ENCODE results near the gene PTPRK.

The PTPRK gene

DNA sequence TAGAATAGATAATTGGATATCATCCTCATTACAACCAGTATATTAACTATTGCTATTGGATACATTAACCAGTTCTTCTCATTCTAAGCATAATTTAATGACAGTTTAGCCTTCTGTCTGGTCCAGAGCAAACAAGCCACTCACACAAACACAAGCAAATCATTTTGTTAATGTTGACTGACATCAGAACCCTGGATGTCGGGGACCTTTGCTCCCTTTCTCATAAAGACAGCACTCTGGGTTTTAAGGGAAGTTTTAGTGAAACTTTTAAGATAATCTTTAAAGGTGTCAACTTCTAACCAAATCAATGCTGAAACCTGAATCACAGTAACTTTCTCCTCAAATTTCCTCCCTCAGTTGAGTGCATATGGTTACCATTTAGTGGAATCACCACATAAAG is 113.9 kb downstream of the PTPRK start:
- Histone ChIP-seq H3K27ac (ENCODE audit: low read depth, low read length) (no peak overlapping the region), H3K9me3 (ENCODE audit: control insufficient read depth in 5 of 5, low read length in 5 of 5) (no peaks in the 10 kb centered on the region), H3K27me3 (ENCODE audit: control insufficient read depth in 5 of 5, insufficient read depth in 4 of 5, low read length in 5 of 5) (no peaks in the 10 kb centered on the region), H3K9ac (ENCODE audit: low read length in 5 of 5) (no peak overlapping the region), H3K4me1 (ENCODE audit: control insufficient read depth in 5 of 5, insufficient read depth in 5 of 5, low read length in 5 of 5) (no peaks in the 10 kb centered on the region), H3K4me3 (ENCODE audit: low read depth in 1 of 5, low read length in 5 of 5) (no peak overlapping the region), H3K36me3 (ENCODE audit: control insufficient read depth in 5 of 5, insufficient read depth in 5 of 5, low read length in 5 of 5) (no peaks in the 10 kb centered on the region)

DNA sequence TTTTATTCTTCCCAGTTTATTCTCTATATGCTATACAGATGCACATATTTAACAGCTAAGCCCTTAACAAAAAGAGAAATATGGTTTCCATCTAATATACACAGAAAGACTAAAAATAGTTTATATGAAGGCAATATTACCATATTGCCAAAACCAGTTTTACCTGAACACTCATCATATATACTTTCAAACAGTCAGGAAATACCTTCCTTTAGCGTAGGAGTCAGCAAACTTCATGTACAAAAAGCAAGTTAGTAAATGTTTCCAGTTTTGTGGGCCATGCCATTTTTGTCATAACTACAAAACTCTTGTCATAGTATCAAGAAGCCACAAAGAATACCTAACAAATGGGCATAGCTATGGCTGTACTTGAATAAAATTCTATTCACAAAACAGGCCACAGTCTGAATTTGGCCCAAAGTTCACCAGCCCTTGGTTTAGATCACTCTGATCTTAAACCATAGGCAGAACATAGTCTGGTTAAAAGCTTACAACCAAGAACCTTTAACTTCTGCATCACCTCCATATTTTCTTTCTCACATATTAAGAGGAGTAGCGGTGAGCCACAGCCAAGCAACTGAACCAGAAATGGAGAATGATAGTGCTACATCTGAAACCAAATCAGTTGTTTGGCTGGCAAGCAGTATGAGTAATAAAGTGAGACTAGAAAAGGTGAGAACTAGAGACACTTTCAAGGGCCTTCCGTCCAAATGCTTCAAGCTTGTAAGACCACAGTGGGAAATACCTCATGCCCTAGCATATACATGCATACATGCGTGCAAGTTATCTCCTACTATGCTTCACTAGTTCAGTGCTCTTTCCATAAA is 116.6 kb downstream of the PTPRK start:
- Histone ChIP-seq H3K9ac (ENCODE audit: low read length in 5 of 5) (no peak overlapping the region), H3K36me3 (ENCODE audit: control insufficient read depth in 5 of 5, insufficient read depth in 5 of 5, low read length in 5 of 5) (no peaks in the 10 kb centered on the region), H3K27ac (ENCODE audit: low read depth, low read length) (no peak overlapping the region), H3K27me3 (ENCODE audit: control insufficient read depth in 5 of 5, insufficient read depth in 4 of 5, low read length in 5 of 5) (no peaks in the 10 kb centered on the region), H3K4me1 (ENCODE audit: control insufficient read depth in 5 of 5, insufficient read depth in 5 of 5, low read length in 5 of 5) (no peaks in the 10 kb centered on the region), H3K9me3 (ENCODE audit: control insufficient read depth in 5 of 5, low read length in 5 of 5) (no peaks in the 10 kb centered on the region), H3K4me3 (ENCODE audit: low read depth in 1 of 5, low read length in 5 of 5) (no peak overlapping the region)

GRCh38 chr6:128400875-128401274 is 119.5 kb downstream of the PTPRK start:
- H3K36me3 ChIP-seq (ENCODE audit: control insufficient read depth in 5 of 5, insufficient read depth in 5 of 5, low read length in 5 of 5): no peaks in the 10 kb centered on the region
- H3K9ac ChIP-seq (ENCODE audit: low read length in 5 of 5): no peak overlapping the region
- H3K27me3 ChIP-seq (ENCODE audit: control insufficient read depth in 5 of 5, insufficient read depth in 4 of 5, low read length in 5 of 5): no peaks in the 10 kb centered on the region
- H3K4me3 ChIP-seq (ENCODE audit: low read depth in 1 of 5, low read length in 5 of 5): no peak overlapping the region
- H3K9me3 ChIP-seq (ENCODE audit: control insufficient read depth in 5 of 5, low read length in 5 of 5): no peaks in the 10 kb centered on the region
- no peak overlapping the region for H3K27ac ChIP-seq (ENCODE audit: low read depth, low read length)
- no peaks in the 10 kb centered on the region for H3K4me1 ChIP-seq (ENCODE audit: control insufficient read depth in 5 of 5, insufficient read depth in 5 of 5, low read length in 5 of 5)

DNA sequence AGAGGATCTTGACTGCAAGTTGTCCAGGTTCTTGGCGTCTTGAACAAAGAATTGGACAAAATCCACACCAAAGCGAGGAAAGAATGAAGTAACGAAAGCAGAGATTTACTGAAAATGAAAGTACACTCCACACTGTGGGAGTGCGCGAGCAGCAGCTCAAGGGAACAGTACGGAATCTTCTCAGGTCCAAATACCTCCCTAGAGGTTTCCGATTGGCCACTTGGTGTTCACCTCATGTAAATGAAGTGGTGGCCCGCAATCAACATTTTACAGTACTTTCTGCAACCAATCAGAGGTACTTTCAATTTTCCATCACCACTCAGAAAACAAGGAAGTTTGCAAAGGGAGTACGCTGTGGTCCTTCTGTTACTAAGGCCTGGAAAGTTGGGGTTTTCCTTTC is 122.4 kb downstream of the PTPRK start:
- H3K9ac ChIP-seq (ENCODE audit: low read length in 5 of 5): no peak overlapping the region
- no peaks in the 10 kb centered on the region for H3K9me3 ChIP-seq (ENCODE audit: control insufficient read depth in 5 of 5, low read length in 5 of 5)
- no peaks in the 10 kb centered on the region for H3K36me3 ChIP-seq (ENCODE audit: control insufficient read depth in 5 of 5, insufficient read depth in 5 of 5, low read length in 5 of 5)
- no peak overlapping the region for H3K27ac ChIP-seq (ENCODE audit: low read depth, low read length)
- no peaks in the 10 kb centered on the region for H3K27me3 ChIP-seq (ENCODE audit: control insufficient read depth in 5 of 5, insufficient read depth in 4 of 5, low read length in 5 of 5)
- no peak overlapping the region for H3K4me3 ChIP-seq (ENCODE audit: low read depth in 1 of 5, low read length in 5 of 5)
- no peaks in the 10 kb centered on the region for H3K4me1 ChIP-seq (ENCODE audit: control insufficient read depth in 5 of 5, insufficient read depth in 5 of 5, low read length in 5 of 5)

- no peak overlapping the region for H3K27ac ChIP-seq (ENCODE audit: low read depth, low read length)
- no peak overlapping the region for H3K4me3 ChIP-seq (ENCODE audit: low read depth in 1 of 5, low read length in 5 of 5)
- H3K9ac ChIP-seq (ENCODE audit: low read length in 5 of 5): no peak overlapping the region
- no peaks in the 10 kb centered on the region for H3K27me3 ChIP-seq (ENCODE audit: control insufficient read depth in 5 of 5, insufficient read depth in 4 of 5, low read length in 5 of 5)
- H3K36me3 ChIP-seq (ENCODE audit: control insufficient read depth in 5 of 5, insufficient read depth in 5 of 5, low read length in 5 of 5): no peaks in the 10 kb centered on the region
- no peaks in the 10 kb centered on the region for H3K4me1 ChIP-seq (ENCODE audit: control insufficient read depth in 5 of 5, insufficient read depth in 5 of 5, low read length in 5 of 5)
- no peaks in the 10 kb centered on the region for H3K9me3 ChIP-seq (ENCODE audit: control insufficient read depth in 5 of 5, low read length in 5 of 5)
Measured at GRCh38 chr6:128395596-128395995, 124.8 kb downstream of the PTPRK start.

GRCh38 chr6:128395188-128395587 is 125.2 kb downstream of the PTPRK start:
- H3K27ac ChIP-seq (ENCODE audit: low read depth, low read length): no peak overlapping the region
- no peaks in the 10 kb centered on the region for H3K27me3 ChIP-seq (ENCODE audit: control insufficient read depth in 5 of 5, insufficient read depth in 4 of 5, low read length in 5 of 5)
- no peaks in the 10 kb centered on the region for H3K36me3 ChIP-seq (ENCODE audit: control insufficient read depth in 5 of 5, insufficient read depth in 5 of 5, low read length in 5 of 5)
- H3K4me3 ChIP-seq (ENCODE audit: low read depth in 1 of 5, low read length in 5 of 5): no peak overlapping the region
- H3K9ac ChIP-seq (ENCODE audit: low read length in 5 of 5): no peak overlapping the region
- H3K9me3 ChIP-seq (ENCODE audit: control insufficient read depth in 5 of 5, low read length in 5 of 5): no peaks in the 10 kb centered on the region
- peaks cover 0 to 4% (median 0%) of the 10 kb centered on the region in 5 donors for H3K4me1 ChIP-seq (ENCODE audit: control insufficient read depth in 5 of 5, insufficient read depth in 5 of 5, low read length in 5 of 5)

DNA sequence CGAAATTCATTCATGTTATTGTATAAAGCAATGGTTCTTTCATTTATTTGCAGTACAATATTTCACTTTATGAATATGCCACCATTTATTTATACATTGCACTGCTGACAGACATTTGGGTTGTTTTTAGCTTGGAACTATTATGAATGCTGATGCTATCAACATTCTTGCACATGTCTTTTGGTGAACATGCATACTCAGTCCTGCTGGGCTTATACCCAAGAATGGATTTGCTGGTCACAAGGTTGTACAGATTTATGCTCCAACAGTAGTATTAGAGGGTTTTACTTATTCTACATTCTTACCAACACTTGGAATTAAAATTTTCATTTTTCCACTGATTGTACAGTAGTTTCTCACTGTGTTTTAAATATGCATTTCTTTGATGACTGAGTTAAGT is 126.2 kb downstream of the PTPRK start:
- H3K9me3 ChIP-seq (ENCODE audit: control insufficient read depth in 5 of 5, low read length in 5 of 5): no peaks in the 10 kb centered on the region
- no peak overlapping the region for H3K9ac ChIP-seq (ENCODE audit: low read length in 5 of 5)
- H3K27me3 ChIP-seq (ENCODE audit: control insufficient read depth in 5 of 5, insufficient read depth in 4 of 5, low read length in 5 of 5): no peaks in the 10 kb centered on the region
- H3K27ac ChIP-seq (ENCODE audit: low read depth, low read length): no peak overlapping the region
- H3K4me3 ChIP-seq (ENCODE audit: low read depth in 1 of 5, low read length in 5 of 5): no peak overlapping the region
- peaks cover 0 to 7% (median 0%) of the 10 kb centered on the region in 5 donors for H3K4me1 ChIP-seq (ENCODE audit: control insufficient read depth in 5 of 5, insufficient read depth in 5 of 5, low read length in 5 of 5)
- H3K36me3 ChIP-seq (ENCODE audit: control insufficient read depth in 5 of 5, insufficient read depth in 5 of 5, low read length in 5 of 5): no peaks in the 10 kb centered on the region

DNA sequence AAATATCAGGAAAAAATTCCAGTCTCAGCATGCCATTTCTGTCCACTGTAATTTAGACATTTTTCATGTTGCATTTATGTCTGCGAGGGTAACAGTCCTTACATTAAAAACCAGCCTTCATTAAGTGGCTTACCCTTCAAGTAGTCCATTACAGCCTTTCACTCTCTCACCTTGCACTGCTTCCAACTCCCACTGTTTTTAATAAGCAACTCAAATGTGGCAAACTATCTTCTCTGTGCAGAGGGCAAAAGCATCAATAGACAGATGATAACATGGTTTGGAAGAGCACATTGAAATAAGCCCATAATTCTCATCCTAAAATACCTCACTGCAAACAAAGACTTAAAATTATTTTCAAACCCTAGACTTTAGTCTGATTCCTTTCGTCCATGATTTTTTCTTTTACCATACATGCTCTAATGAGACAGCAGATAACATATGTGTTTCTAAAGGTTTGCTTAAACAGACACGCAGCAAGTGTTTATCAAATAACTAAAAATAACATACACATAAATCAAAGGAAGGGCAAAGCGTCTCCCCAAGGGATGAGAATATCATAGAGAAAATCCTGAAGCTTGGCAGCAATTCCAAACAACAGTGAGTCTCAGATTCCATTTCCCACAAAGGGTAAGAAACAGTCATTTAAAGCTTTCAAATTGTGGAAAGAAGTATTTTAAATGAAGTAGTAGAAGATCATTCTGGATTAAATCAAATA is 130.4 kb downstream of the PTPRK start:
- no peaks in the 10 kb centered on the region for H3K9me3 ChIP-seq (ENCODE audit: control insufficient read depth in 5 of 5, low read length in 5 of 5)
- H3K27ac ChIP-seq (ENCODE audit: low read depth, low read length): no peak overlapping the region
- no peaks in the 10 kb centered on the region for H3K27me3 ChIP-seq (ENCODE audit: control insufficient read depth in 5 of 5, insufficient read depth in 4 of 5, low read length in 5 of 5)
- peaks cover 0 to 7% (median 0%) of the 10 kb centered on the region in 5 donors for H3K4me1 ChIP-seq (ENCODE audit: control insufficient read depth in 5 of 5, insufficient read depth in 5 of 5, low read length in 5 of 5)
- no peak overlapping the region for H3K9ac ChIP-seq (ENCODE audit: low read length in 5 of 5)
- no peak overlapping the region for H3K4me3 ChIP-seq (ENCODE audit: low read depth in 1 of 5, low read length in 5 of 5)
- no peaks in the 10 kb centered on the region for H3K36me3 ChIP-seq (ENCODE audit: control insufficient read depth in 5 of 5, insufficient read depth in 5 of 5, low read length in 5 of 5)

GRCh38 chr6:128388380-128388779 is 132.0 kb downstream of the PTPRK start:
- H3K36me3 ChIP-seq (ENCODE audit: control insufficient read depth in 5 of 5, insufficient read depth in 5 of 5, low read length in 5 of 5): no peaks in the 10 kb centered on the region
- peaks cover 0 to 7% (median 0%) of the 10 kb centered on the region in 5 donors for H3K4me1 ChIP-seq (ENCODE audit: control insufficient read depth in 5 of 5, insufficient read depth in 5 of 5, low read length in 5 of 5)
- no peak overlapping the region for H3K4me3 ChIP-seq (ENCODE audit: low read depth in 1 of 5, low read length in 5 of 5)
- H3K27ac ChIP-seq (ENCODE audit: low read depth, low read length): no peak overlapping the region
- H3K9me3 ChIP-seq (ENCODE audit: control insufficient read depth in 5 of 5, low read length in 5 of 5): no peaks in the 10 kb centered on the region
- H3K27me3 ChIP-seq (ENCODE audit: control insufficient read depth in 5 of 5, insufficient read depth in 4 of 5, low read length in 5 of 5): no peaks in the 10 kb centered on the region
- no peak overlapping the region for H3K9ac ChIP-seq (ENCODE audit: low read length in 5 of 5)

- Histone ChIP-seq H3K4me3 (ENCODE audit: low read depth in 1 of 5, low read length in 5 of 5) (no peak overlapping the region), H3K9me3 (ENCODE audit: control insufficient read depth in 5 of 5, low read length in 5 of 5) (peaks cover 0 to 5% (median 0%) of the 10 kb centered on the region in 5 donors), H3K27me3 (ENCODE audit: control insufficient read depth in 5 of 5, insufficient read depth in 4 of 5, low read length in 5 of 5) (no peaks in the 10 kb centered on the region), H3K27ac (ENCODE audit: low read depth, low read length) (no peak overlapping the region), H3K4me1 (ENCODE audit: control insufficient read depth in 5 of 5, insufficient read depth in 5 of 5, low read length in 5 of 5) (peaks cover 0 to 6% (median 0%) of the 10 kb centered on the region in 5 donors), H3K36me3 (ENCODE audit: control insufficient read depth in 5 of 5, insufficient read depth in 5 of 5, low read length in 5 of 5) (no peaks in the 10 kb centered on the region), H3K9ac (ENCODE audit: low read length in 5 of 5) (no peak overlapping the region)
Measured at GRCh38 chr6:128380891-128381290, 139.5 kb downstream of the PTPRK start.

All from subcutaneous abdominal adipose tissue (tissue), 5 donors.